HEK293 (cell line): ENCODE results near the gene CHFR.

Experiments used
- CTCF ChIA-PET: fragments of 350-600 bp; formaldehyde crosslinking; extraction: SDS; loops from one replicate; lab custom pipeline; 2021; ENCODE audit warnings: antibody characterized with exemption; lab: Yijun Ruan, JAX
- POLR2A ChIA-PET: fragments of 300-600 bp; formaldehyde crosslinking; extraction: SDS; loops from one replicate; lab custom pipeline; 2020; ENCODE audit warnings: antibody characterized with exemption, inconsistent platforms; lab: Yijun Ruan, JAX
- H3K27ac ChIP-seq: fragments of 200-500 bp; sonication (Bioruptor generic); 2 replicates; pipeline ENCODE4 v1.5.1; 2014; ENCODE audit warnings: low read depth, low read length, control low read depth, inconsistent platforms; ENCODE audit errors: extremely low read depth
- H3K36me3 ChIP-seq, 2 experiments: fragments of 200-500 bp in 1 of 2; sonication (Bioruptor generic) in 1 of 2; 1 replicate in 1 of 2; 2 replicates in 1 of 2; pipeline ENCODE4 v1.5.1; 2014 to 2017; ENCODE audit warnings: inconsistent platforms in 2 of 2, low read length in 2 of 2; ENCODE audit not compliant: control insufficient read depth in 2 of 2, insufficient read depth in 1 of 2
- H3K4me1 ChIP-seq: fragments of 200-500 bp; sonication (Bioruptor generic); 2 replicates; pipeline ENCODE4 v1.5.1; 2014; ENCODE audit warnings: mild to moderate bottlenecking, low read length, inconsistent platforms; ENCODE audit not compliant: control insufficient read depth, insufficient read depth
- H3K4me3 ChIP-seq: 2 replicates; pipeline ENCODE4 v1.5.1; 2011; ENCODE audit warnings: low read depth, mild to moderate bottlenecking, control low read depth, low read length, moderate library complexity
- H3K9me3 ChIP-seq: fragments of 200-500 bp; sonication (Bioruptor generic); 2 replicates; pipeline ENCODE4 v1.5.1; 2014; ENCODE audit warnings: low read depth, low read length, inconsistent platforms; ENCODE audit not compliant: control insufficient read depth, insufficient read depth
- EGR2 ChIP-seq: fragments of 450-650 bp; formaldehyde crosslinking; IDR thresholded peaks from 2 replicates; pipeline ENCODE4 v1.5.1; 2016; ENCODE audit warnings: low read depth, missing biosample characterization, missing genetic modification characterization
- GLI2 ChIP-seq: fragments of 450-650 bp; formaldehyde crosslinking; IDR thresholded peaks from 2 replicates; pipeline ENCODE4; 2017; ENCODE audit warnings: missing biosample characterization, missing genetic modification characterization, low read depth, borderline replicate concordance
- GLIS1 ChIP-seq: fragments of 450-650 bp; formaldehyde crosslinking; IDR thresholded peaks from 2 replicates; pipeline ENCODE4 v1.5.1; 2016; ENCODE audit warnings: missing biosample characterization, missing genetic modification characterization
- HOXA7 ChIP-seq: sonication (generic); formaldehyde crosslinking; IDR thresholded peaks from 2 replicates; pipeline ENCODE4 v1.8.1; 2022; ENCODE audit warnings: missing genetic modification reagents, borderline replicate concordance
- HOXC10 ChIP-seq: sonication (generic); formaldehyde crosslinking; IDR thresholded peaks from 2 replicates; pipeline ENCODE4 v1.8.1; 2023; ENCODE audit warnings: mild to moderate bottlenecking, missing genetic modification reagents
- KLF1 ChIP-seq: fragments of 450-650 bp; formaldehyde crosslinking; IDR thresholded peaks from 2 replicates; pipeline ENCODE4 v1.5.1; 2016; ENCODE audit warnings: missing biosample characterization, missing genetic modification characterization
- KLF10 ChIP-seq: fragments of 450-650 bp; IDR thresholded peaks from 2 replicates; pipeline ENCODE4 v1.5.1; 2018; ENCODE audit warnings: missing biosample characterization, mild to moderate bottlenecking, missing genetic modification characterization
- MZF1 ChIP-seq: fragments of 450-650 bp; formaldehyde crosslinking; IDR thresholded peaks from 2 replicates; pipeline ENCODE4 v1.5.1; 2017; ENCODE audit warnings: missing biosample characterization, missing genetic modification characterization, borderline replicate concordance
- OVOL3 ChIP-seq: fragments of 450-650 bp; formaldehyde crosslinking; IDR thresholded peaks from 2 replicates; pipeline ENCODE4 v1.5.1; 2016; ENCODE audit warnings: missing biosample characterization, missing genetic modification characterization
- TCF7L2 ChIP-seq: IDR thresholded peaks from 2 replicates; pipeline ENCODE4 v1.6.1; 2011; ENCODE audit warnings: low read depth, mild to moderate bottlenecking, inconsistent platforms, low read length, moderate library complexity, borderline replicate concordance
- TRIM28 ChIP-seq: IDR thresholded peaks from 2 replicates; pipeline ENCODE4 v1.6.1; 2011; ENCODE audit warnings: low read length, control low read depth, borderline replicate concordance
- WT1 ChIP-seq: fragments of 450-650 bp; formaldehyde crosslinking; IDR thresholded peaks from 2 replicates; pipeline ENCODE4 v1.5.1; 2016; ENCODE audit warnings: missing biosample characterization, missing genetic modification characterization
- ZBTB48 ChIP-seq: fragments of 450-650 bp; formaldehyde crosslinking; IDR thresholded peaks from 2 replicates; pipeline ENCODE4 v1.5.1; 2016; ENCODE audit warnings: missing biosample characterization, missing genetic modification characterization
- ZBTB7A ChIP-seq: fragments of 450-650 bp; formaldehyde crosslinking; IDR thresholded peaks from 2 replicates; pipeline ENCODE4 v1.5.1; 2016; ENCODE audit warnings: low read depth, missing biosample characterization, missing genetic modification characterization
- ZBTB8A ChIP-seq: fragments of 450-650 bp; formaldehyde crosslinking; IDR thresholded peaks from 2 replicates; pipeline ENCODE4 v1.5.1; 2016; ENCODE audit warnings: missing biosample characterization, missing genetic modification characterization
- ZNF157 ChIP-seq: fragments of 450-650 bp; formaldehyde crosslinking; IDR thresholded peaks from 2 replicates; pipeline ENCODE4 v1.5.1; 2016; ENCODE audit warnings: missing biosample characterization, missing genetic modification characterization
- ZNF2 ChIP-seq: fragments of 450-650 bp; formaldehyde crosslinking; IDR thresholded peaks from 2 replicates; pipeline ENCODE4 v1.5.1; 2016; ENCODE audit warnings: missing biosample characterization, missing genetic modification characterization
- ZNF214 ChIP-seq: fragments of 450-650 bp; formaldehyde crosslinking; IDR thresholded peaks from 2 replicates; pipeline ENCODE4 v1.5.1; 2017; ENCODE audit warnings: missing biosample characterization, mild to moderate bottlenecking, missing genetic modification characterization, borderline replicate concordance
- ZNF23 ChIP-seq: fragments of 450-650 bp; formaldehyde crosslinking; IDR thresholded peaks from 2 replicates; pipeline ENCODE4 v1.5.1; 2016; ENCODE audit warnings: missing biosample characterization, missing genetic modification characterization, borderline replicate concordance
- ZNF324 ChIP-seq: fragments of 450-650 bp; formaldehyde crosslinking; IDR thresholded peaks from 2 replicates; pipeline ENCODE4 v1.5.1; 2016; ENCODE audit warnings: missing biosample characterization, missing genetic modification characterization
- ZNF37A ChIP-seq: fragments of 450-650 bp; IDR thresholded peaks from 2 replicates; pipeline ENCODE4 v1.5.1; 2018; ENCODE audit warnings: missing biosample characterization, missing genetic modification characterization
- ZNF423 ChIP-seq: fragments of 450-650 bp; formaldehyde crosslinking; IDR thresholded peaks from 2 replicates; pipeline ENCODE4 v1.5.1; 2016; ENCODE audit warnings: missing biosample characterization, missing genetic modification characterization
- ZNF48 ChIP-seq: fragments of 450-650 bp; formaldehyde crosslinking; IDR thresholded peaks from 2 replicates; pipeline ENCODE4 v1.5.1; 2016; ENCODE audit warnings: missing biosample characterization, missing genetic modification characterization
- ZNF560 ChIP-seq: fragments of 450-650 bp; formaldehyde crosslinking; IDR thresholded peaks from 2 replicates; pipeline ENCODE4 v1.5.1; 2017; ENCODE audit warnings: missing biosample characterization, missing genetic modification characterization, borderline replicate concordance
- ZNF580 ChIP-seq: fragments of 450-650 bp; formaldehyde crosslinking; IDR thresholded peaks from 2 replicates; pipeline ENCODE4 v1.5.1; 2016; ENCODE audit warnings: missing biosample characterization, missing genetic modification characterization
- ZNF585B ChIP-seq: fragments of 450-650 bp; formaldehyde crosslinking; IDR thresholded peaks from 2 replicates; pipeline ENCODE4 v1.5.1; 2016; ENCODE audit warnings: missing biosample characterization, missing genetic modification characterization
- ZNF658 ChIP-seq: fragments of 450-650 bp; formaldehyde crosslinking; IDR thresholded peaks from 2 replicates; pipeline ENCODE4; 2016; ENCODE audit warnings: missing biosample characterization, missing genetic modification characterization
- ZNF664 ChIP-seq: fragments of 450-650 bp; formaldehyde crosslinking; IDR thresholded peaks from 2 replicates; pipeline ENCODE4 v1.5.1; 2016; ENCODE audit warnings: missing biosample characterization, missing genetic modification characterization
- ZNF670 ChIP-seq: fragments of 450-650 bp; formaldehyde crosslinking; IDR thresholded peaks from 2 replicates; pipeline ENCODE4 v1.5.1; 2016; ENCODE audit warnings: missing biosample characterization, missing genetic modification characterization, low read depth
- ZNF707 ChIP-seq: fragments of 450-650 bp; formaldehyde crosslinking; IDR thresholded peaks from 2 replicates; pipeline ENCODE4 v1.5.1; 2016; ENCODE audit warnings: missing biosample characterization, missing genetic modification characterization
- ZNF792 ChIP-seq: fragments of 450-650 bp; formaldehyde crosslinking; IDR thresholded peaks from 2 replicates; pipeline ENCODE4 v1.5.1; 2016; ENCODE audit warnings: missing biosample characterization, missing genetic modification characterization
- TF ChIP-seq, protein P1 (sequence below): fragments of 450-650 bp; formaldehyde crosslinking; conservative IDR thresholded peaks from 2 replicates; pipeline ENCODE4 v1.5.1; 2016; ENCODE audit warnings: low read depth, missing biosample characterization, missing genetic modification characterization
- TF ChIP-seq, protein P2 (sequence below): fragments of 450-650 bp; formaldehyde crosslinking; optimal IDR thresholded peaks from 2 replicates; pipeline ENCODE3; 2016; ENCODE audit warnings: missing biosample characterization, mild to moderate bottlenecking, missing genetic modification characterization

Gene CHFR

GRCh38 chr12:132908145-132909029 is 21.0 kb upstream of the CHFR start:
- H3K4me1 ChIP-seq = peaks cover 2% of the 10 kb centered on the region; the same call in 1 of the 2 replicates
- no peaks in the 10 kb centered on the region for H3K36me3 ChIP-seq
- ChIA-PET POLR2A (interaction anchor here (1.0 to 1.4 kb wide), 3 partner anchors 21 to 78 kb away, joined by 6 to 10 read pairs (median 6); partner anchors contain the start of genes CHFR, ZNF26 and ZNF605), CTCF (interaction anchor here (1.2 kb wide), 1 partner anchor 173 kb away, joined by 3 read pairs; no protein-coding TSS in a partner anchor)
- peak overlapping the region; percentile 43 for H3K27ac ChIP-seq
- H3K9me3 ChIP-seq = no peaks in the 10 kb centered on the region; the same call in 1 of the 2 replicates
- peak overlapping the region; percentile 53 for H3K4me3 ChIP-seq
- TF ChIP-seq TCF7L2 (no peak), TRIM28 (no peak), ZNF23 (tag by site-specific recombination) (no peak), ZNF37A (tag by site-specific recombination) (no peak), ZNF658 (tag by site-specific recombination) (no peak), ZNF423 (tag by site-specific recombination) (no peak), HOXA7 (CRISPR knock-in tag) (no peak), OVOL3 (no peak), ZNF157 (tag by site-specific recombination) (no peak), ZNF324 (tag by site-specific recombination) (peak; percentile 57; the same call in 1 of the 2 replicates), KLF10 (tag by site-specific recombination) (peak; percentile 89), ZNF2 (tag by site-specific recombination) (0 out of 2 replicates have a peak, but pooled peaks have one; percentile 19), EGR2 (tag by site-specific recombination) (0 out of 2 replicates have a peak, but pooled peaks have one; percentile 5), ZNF585B (tag by site-specific recombination) (no peak), ZNF670 (no peak), GLIS1 (0 out of 2 replicates have a peak, but pooled peaks have one; percentile 5), ZNF48 (no peak), ZBTB8A (tag by site-specific recombination) (peak; percentile 55; the same call in 1 of the 2 replicates), ZBTB7A (no peak), GLI2 (no peak), ZNF580 (tag by site-specific recombination) (no peak), ZBTB48 (no peak), ZNF214 (no peak), ZNF707 (tag by site-specific recombination) (no peak), ZNF560 (tag by site-specific recombination) (peak; percentile 65; the same call in 1 of the 2 replicates), WT1 (no peak), HOXC10 (CRISPR knock-in tag) (no peak), ZNF792 (tag by site-specific recombination) (no peak), ZNF664 (tag by site-specific recombination) (no peak), MZF1 (tag by site-specific recombination) (no peak), KLF1 (tag by site-specific recombination) (peak; percentile 90)
- TF ChIP-seq, protein P1, sequence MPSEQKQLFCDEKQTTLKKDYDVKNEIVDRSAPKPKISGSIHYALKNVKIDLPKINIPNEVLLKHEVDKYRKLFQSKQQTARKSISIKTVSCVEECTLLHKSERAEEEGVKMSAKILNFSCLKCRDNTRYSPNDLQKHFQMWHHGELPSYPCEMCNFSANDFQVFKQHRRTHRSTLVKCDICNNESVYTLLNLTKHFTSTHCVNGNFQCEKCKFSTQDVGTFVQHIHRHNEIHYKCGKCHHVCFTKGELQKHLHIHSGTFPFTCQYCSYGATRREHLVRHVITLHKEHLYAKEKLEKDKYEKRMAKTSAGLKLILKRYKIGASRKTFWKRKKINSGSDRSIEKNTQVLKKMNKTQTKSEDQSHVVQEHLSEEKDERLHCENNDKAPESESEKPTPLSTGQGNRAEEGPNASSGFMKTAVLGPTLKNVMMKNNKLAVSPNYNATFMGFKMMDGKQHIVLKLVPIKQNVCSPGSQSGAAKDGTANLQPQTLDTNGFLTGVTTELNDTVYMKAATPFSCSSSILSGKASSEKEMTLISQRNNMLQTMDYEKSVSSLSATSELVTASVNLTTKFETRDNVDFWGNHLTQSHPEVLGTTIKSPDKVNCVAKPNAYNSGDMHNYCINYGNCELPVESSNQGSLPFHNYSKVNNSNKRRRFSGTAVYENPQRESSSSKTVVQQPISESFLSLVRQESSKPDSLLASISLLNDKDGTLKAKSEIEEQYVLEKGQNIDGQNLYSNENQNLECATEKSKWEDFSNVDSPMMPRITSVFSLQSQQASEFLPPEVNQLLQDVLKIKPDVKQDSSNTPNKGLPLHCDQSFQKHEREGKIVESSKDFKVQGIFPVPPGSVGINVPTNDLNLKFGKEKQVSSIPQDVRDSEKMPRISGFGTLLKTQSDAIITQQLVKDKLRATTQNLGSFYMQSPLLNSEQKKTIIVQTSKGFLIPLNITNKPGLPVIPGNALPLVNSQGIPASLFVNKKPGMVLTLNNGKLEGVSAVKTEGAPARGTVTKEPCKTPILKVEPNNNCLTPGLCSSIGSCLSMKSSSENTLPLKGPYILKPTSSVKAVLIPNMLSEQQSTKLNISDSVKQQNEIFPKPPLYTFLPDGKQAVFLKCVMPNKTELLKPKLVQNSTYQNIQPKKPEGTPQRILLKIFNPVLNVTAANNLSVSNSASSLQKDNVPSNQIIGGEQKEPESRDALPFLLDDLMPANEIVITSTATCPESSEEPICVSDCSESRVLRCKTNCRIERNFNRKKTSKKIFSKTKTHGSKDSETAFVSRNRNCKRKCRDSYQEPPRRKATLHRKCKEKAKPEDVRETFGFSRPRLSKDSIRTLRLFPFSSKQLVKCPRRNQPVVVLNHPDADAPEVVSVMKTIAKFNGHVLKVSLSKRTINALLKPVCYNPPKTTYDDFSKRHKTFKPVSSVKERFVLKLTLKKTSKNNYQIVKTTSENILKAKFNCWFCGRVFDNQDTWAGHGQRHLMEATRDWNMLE (tag by site-specific recombination) = no peak
- TF ChIP-seq, protein P2, sequence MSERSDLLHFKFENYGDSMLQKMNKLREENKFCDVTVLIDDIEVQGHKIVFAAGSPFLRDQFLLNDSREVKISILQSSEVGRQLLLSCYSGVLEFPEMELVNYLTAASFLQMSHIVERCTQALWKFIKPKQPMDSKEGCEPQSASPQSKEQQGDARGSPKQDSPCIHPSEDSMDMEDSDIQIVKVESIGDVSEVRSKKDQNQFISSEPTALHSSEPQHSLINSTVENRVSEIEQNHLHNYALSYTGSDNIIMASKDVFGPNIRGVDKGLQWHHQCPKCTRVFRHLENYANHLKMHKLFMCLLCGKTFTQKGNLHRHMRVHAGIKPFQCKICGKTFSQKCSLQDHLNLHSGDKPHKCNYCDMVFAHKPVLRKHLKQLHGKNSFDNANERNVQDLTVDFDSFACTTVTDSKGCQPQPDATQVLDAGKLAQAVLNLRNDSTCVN = peak; percentile 89
